Endometrial microvascular endothelial cells (primary cell): ENCODE results near the gene SNPH. TPM values are rescaled to one million over a fixed set of nuclear protein-coding genes. Genes with fewer than 3 reads are reported as not detected.
"Not testable (repeated sequence)": the region's sequence is repeated elsewhere in the genome, so short reads cannot be mapped to it uniquely, and the experiment has no call there.

ENCODE experiments used
- in situ Hi-C: cut with HindIII; loops from 2 replicates; pipeline ENCODE4 v1.10.0; 2017; ENCODE audit warnings: low sequenced_read_pairs, low pct_unique_long_range_greater_than_20kb; ENCODE audit errors: inconsistent ontology term
- total RNA-seq: library from RNA; depleted of rRNA; stranded (reverse); fragments of >200 nt; gene quantifications from one replicate; pipeline ENCODE4 v1.2.3, GENCODE V29; 2015; ENCODE audit errors: inconsistent ontology term

SNPH gene
- total RNA-seq, 1 donor from 2014 or later, result 11.9 TPM

GRCh38 chr20:1328680-1329330 is 62.7 kb downstream of the SNPH start, which contains the start of gene SDCBP2:
Gene SDCBP2 (minus strand): TSS chr20:1329139. CDS start chr20:1320416, 8,723 bp downstream.
- in situ Hi-C loops, result loop anchor here (10.0 kb wide), 2 partner anchors 66 to 106 kb away; partner anchors contain the start of gene FKBP1A

- in situ Hi-C loops, result no loop called here
Observed at GRCh38 chr20:1330075-1330830, 64.2 kb downstream of the SNPH start.

GRCh38 chr20:1331101-1331500 is 65.0 kb downstream of the SNPH start:
- in situ Hi-C loops, result no loop called here

- in situ Hi-C loops, result no loop called here
Observed at GRCh38 chr20:1331801-1332453, 65.8 kb downstream of the SNPH start.

GRCh38 chr20:1332749-1333300 is 66.7 kb downstream of the SNPH start:
- in situ Hi-C loops, result no loop called here

GRCh38 chr20:1333462-1334369 is 67.6 kb downstream of the SNPH start:
- in situ Hi-C loops, result no loop called here

- in situ Hi-C loops, result no loop called here
Observed at GRCh38 chr20:1334370-1334731, 68.3 kb downstream of the SNPH start.

GRCh38 chr20:1334761-1335160 is 68.7 kb downstream of the SNPH start:
- in situ Hi-C loops, result no loop called here

GRCh38 chr20:1335961-1336698 is 70.0 kb downstream of the SNPH start:
- in situ Hi-C loops, result no loop called here

GRCh38 chr20:1336699-1337367 is 70.7 kb downstream of the SNPH start:
- in situ Hi-C loops, result no loop called here

GRCh38 chr20:1337441-1337840 is 71.3 kb downstream of the SNPH start:
- in situ Hi-C loops, result no loop called here

GRCh38 chr20:1338096-1338495 is 72.0 kb downstream of the SNPH start:
- in situ Hi-C loops, result no loop called here

- in situ Hi-C loops, result no loop called here
Observed at GRCh38 chr20:1338801-1339200, 72.7 kb downstream of the SNPH start.

- in situ Hi-C loops, result no loop called here
Observed at GRCh38 chr20:1341561-1342265, 75.6 kb downstream of the SNPH start.

GRCh38 chr20:1343446-1344124 is 77.5 kb downstream of the SNPH start:
- in situ Hi-C loops, result not testable (repeated sequence)

GRCh38 chr20:1345030-1345755 is 79.1 kb downstream of the SNPH start:
- in situ Hi-C loops, result no loop called here
